Body of pancreas (tissue), 4 donors: ENCODE data around the gene ELL. TPM values are rescaled to one million over a fixed set of nuclear protein-coding genes. Genes with fewer than 3 reads are reported as not detected.

Experiments
- ATAC-seq: fragments of 150-250 bp; one replicate; pipeline ENCODE4 v1.9.1; 2016
- DNase-seq, 4 donors: peaks; one replicate each; pipeline ENCODE4 v3.0.0-alpha.2; 2019
- H3K27ac ChIP-seq, 4 donors: fragments of 200-600 bp; sonication (generic); 1 replicate in 3 of 4; 2 replicates in 1 of 4; pipeline versions ENCODE4 v1.5.1 to v1.6.1; 2016 to 2019; ENCODE audit warnings: mild to moderate bottlenecking in 1 of 4, mixed read lengths in 1 of 4, moderate library complexity in 1 of 4
- H3K27me3 ChIP-seq, 2 donors: fragments of 200-600 bp; sonication (generic); one replicate each; pipeline ENCODE4 v1.6.0; 2016; ENCODE audit warnings: mild to moderate bottlenecking in 1 of 2
- H3K36me3 ChIP-seq, 2 donors: fragments of 200-600 bp; sonication (generic); replicated peaks in 1 of 2; 2 replicates each; pipeline ENCODE4 v1.5.1; 2016; ENCODE audit warnings: low read depth in 2 of 2; ENCODE audit not compliant: insufficient read depth in 1 of 2
- H3K4me1 ChIP-seq: fragments of 200-600 bp; sonication (generic); one replicate; pipeline ENCODE4 v1.6.0; 2016
- H3K4me3 ChIP-seq, 2 donors: fragments of 200-600 bp; sonication (generic); 1 replicate in 1 of 2; 2 replicates in 1 of 2; pipeline ENCODE4 v1.5.1; 2016 to 2019
- H3K9me3 ChIP-seq, 3 donors: fragments of 200-600 bp; sonication (generic); 1 replicate in 2 of 3; 2 replicates in 1 of 3; pipeline ENCODE4 v1.5.1; 2016
- CTCF ChIP-seq, 7 experiments: fragments of 450-650 bp in 4 of 7; fragments of 200-600 bp in 3 of 7; sonication (generic) in 3 of 7; IDR thresholded peaks; one replicate each; pipeline ENCODE4 v1.5.1; 2016 to 2019; ENCODE audit warnings: antibody characterized with exemption in 7 of 7
- POLR2A ChIP-seq, 3 donors: fragments of 450-650 bp; IDR thresholded peaks; one replicate each; pipeline ENCODE4 v1.6.1; 2016; ENCODE audit warnings: antibody characterized with exemption in 3 of 3, mild to moderate bottlenecking in 2 of 3
- WGBS, 2 donors: methylation state at CpG; one replicate each; pipeline ENCODE4 v1.1.5; 2017; 5-methylcytosine and 5-hydroxymethylcytosine counted together
- intact Hi-C: fragments of 100-400 bp; cut with DNase I; formaldehyde crosslinking; loops from one replicate; pipeline ENCODE4 v1.15.1; 2023
- total RNA-seq, 2 donors: library from RNA; depleted of rRNA; stranded (reverse); fragments of >200 nt; gene quantifications; one replicate each; pipeline ENCODE4 v1.1.0, GENCODE V29; 2016

ELL gene
- total RNA-seq, 2 donors from 2014 or later: 12.5 to 14.2 TPM

- no peak overlapping the region for H3K4me3 ChIP-seq
- ATAC-seq (no peak), DNase-seq (no peak)
- H3K36me3 ChIP-seq: no peaks in the 10 kb centered on the region
- no peaks in the 10 kb centered on the region for H3K27me3 ChIP-seq
- WGBS, 2 donors: 86 to 87% methylated on average over 4 of the region's 4 CpGs
- H3K27ac ChIP-seq: no peak overlapping the region
- H3K4me1 ChIP-seq: peaks cover 51% of the 10 kb centered on the region
- H3K9me3 ChIP-seq: no peaks in the 10 kb centered on the region
- no peak for TF ChIP-seq CTCF (IDR thresholded peaks at IDR 0.05)
- TF ChIP-seq POLR2A (IDR thresholded peaks at IDR 0.05): no peak
- intact Hi-C loops: no loop called here
Observed at GRCh38 chr19:18517606-18518005, 4.3 kb downstream of the ELL start.

- no peaks in the 10 kb centered on the region for H3K36me3 ChIP-seq
- DNase-seq (no peak), ATAC-seq (no peak)
- WGBS, 2 donors: 80 to 85% methylated on average over 2 to 5 of the region's 5 CpGs
- peaks cover 49% of the 10 kb centered on the region for H3K4me1 ChIP-seq
- H3K9me3 ChIP-seq: no peaks in the 10 kb centered on the region
- H3K27me3 ChIP-seq: no peaks in the 10 kb centered on the region
- H3K27ac ChIP-seq: peak overlapping the region in 1 of 4 donors; percentile 60
- no peak for TF ChIP-seq CTCF (IDR thresholded peaks at IDR 0.05)
- no peak for TF ChIP-seq POLR2A (IDR thresholded peaks at IDR 0.05)
- intact Hi-C loops: no loop called here
- no peak overlapping the region for H3K4me3 ChIP-seq
Observed at GRCh38 chr19:18515959-18516358, 5.9 kb downstream of the ELL start.

- Histone ChIP-seq H3K9me3 (no peaks in the 10 kb centered on the region), H3K4me1 (peaks cover 48% of the 10 kb centered on the region), H3K27ac (peak overlapping the region; percentile 36 to 63 (median 49)), H3K4me3 (no peak overlapping the region), H3K36me3 (no peaks in the 10 kb centered on the region), H3K27me3 (no peaks in the 10 kb centered on the region)
- 24 to 47% methylated on average over 4 to 17 of the region's 17 CpGs for WGBS, 2 donors
- peak; percentile 64 for ATAC-seq
- TF ChIP-seq CTCF (IDR thresholded peaks at IDR 0.05) (no peak), POLR2A (IDR thresholded peaks at IDR 0.05) (no peak)
- DNase-seq: peak; percentile 58 to 80 (median 68)
- intact Hi-C loops: no loop called here
Observed at GRCh38 chr19:18514800-18515682, 6.8 kb downstream of the ELL start.

- WGBS, 2 donors: 72 to 81% methylated on average over 11 of the region's 11 CpGs
- no peaks in the 10 kb centered on the region for H3K27me3 ChIP-seq
- peaks cover 49% of the 10 kb centered on the region for H3K4me1 ChIP-seq
- H3K36me3 ChIP-seq: no peaks in the 10 kb centered on the region
- ATAC-seq (no peak), DNase-seq (no peak)
- H3K27ac ChIP-seq: no peak overlapping the region
- intact Hi-C loops: no loop called here
- no peak overlapping the region for H3K4me3 ChIP-seq
- H3K9me3 ChIP-seq: no peaks in the 10 kb centered on the region
- no peak for TF ChIP-seq POLR2A (IDR thresholded peaks at IDR 0.05)
- no peak for TF ChIP-seq CTCF (IDR thresholded peaks at IDR 0.05)
Observed at GRCh38 chr19:18513868-18514267, 8.0 kb downstream of the ELL start.

- Histone ChIP-seq H3K4me1 (peaks cover 57% of the 10 kb centered on the region), H3K4me3 (no peak overlapping the region), H3K36me3 (no peaks in the 10 kb centered on the region), H3K27ac (no peak overlapping the region), H3K9me3 (no peaks in the 10 kb centered on the region), H3K27me3 (no peaks in the 10 kb centered on the region)
- no peak for ATAC-seq
- WGBS, 2 donors: 87 to 93% methylated on average over 2 to 8 of the region's 8 CpGs
- intact Hi-C loops: no loop called here
- TF ChIP-seq CTCF (IDR thresholded peaks at IDR 0.05) (no peak), POLR2A (IDR thresholded peaks at IDR 0.05) (no peak)
- no peak for DNase-seq
Observed at GRCh38 chr19:18510216-18510615, 11.7 kb downstream of the ELL start.
